ENCODE data around the gene ANKMY1. TPM values are rescaled to one million over a fixed set of nuclear protein-coding genes. Genes with fewer than 3 reads are reported as not detected.

ANKMY1 gene
- total RNA-seq, 4 donors from 2014 or later, result 11.7 to 30.5 (median 15.3) TPM

- no peak for TF ChIP-seq CTCF (IDR thresholded peaks at IDR 0.05; ENCODE audit: low read depth)
Measured at GRCh38 chr2:240594511-240595380, 37.0 kb upstream of the ANKMY1 start.

GRCh38 chr2:240593703-240594451, 36.1 kb upstream of the ANKMY1 start:
- no peak for TF ChIP-seq CTCF (IDR thresholded peaks at IDR 0.05; ENCODE audit: low read depth)

- TF ChIP-seq CTCF (IDR thresholded peaks at IDR 0.05; ENCODE audit: low read depth), result no peak
Measured at GRCh38 chr2:240593026-240593702, 35.4 kb upstream of the ANKMY1 start.

GRCh38 chr2:240591784-240592183, 34.0 kb upstream of the ANKMY1 start:
- no peak for TF ChIP-seq CTCF (IDR thresholded peaks at IDR 0.05; ENCODE audit: low read depth)

- TF ChIP-seq CTCF (IDR thresholded peaks at IDR 0.05; ENCODE audit: low read depth), result no peak
Measured at GRCh38 chr2:240591226-240591625, 33.4 kb upstream of the ANKMY1 start.

- no peak for TF ChIP-seq CTCF (IDR thresholded peaks at IDR 0.05; ENCODE audit: low read depth)
Measured at GRCh38 chr2:240590681-240591111, 32.9 kb upstream of the ANKMY1 start.
